ENCODE data around the gene RMND5B.
"Not testable (repeated sequence)": the region's sequence is repeated elsewhere in the genome, so short reads cannot be mapped to it uniquely, and the experiment has no call there.

The RMND5B gene

DNA sequence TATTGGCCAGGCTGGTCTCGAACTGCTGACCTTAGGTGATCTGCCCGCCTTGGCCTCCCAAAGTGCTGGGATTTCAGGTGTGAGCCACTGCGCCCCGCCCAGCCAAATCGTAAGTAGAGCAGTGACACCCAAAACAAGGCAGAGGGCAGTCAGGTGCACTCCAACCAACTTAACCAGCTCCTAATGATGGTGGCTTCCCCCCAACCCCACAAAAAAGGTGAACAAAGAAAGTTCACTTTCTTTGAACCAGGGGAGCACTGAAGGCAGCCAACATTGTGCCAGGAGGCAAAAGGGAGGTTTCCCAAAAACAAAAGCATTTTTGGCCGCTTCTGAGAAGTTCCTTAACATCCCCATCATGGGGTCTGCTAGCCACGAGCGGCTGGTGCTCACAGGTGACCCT is 46.8 kb downstream of the RMND5B start:
- no peak for DNase-seq

DNA sequence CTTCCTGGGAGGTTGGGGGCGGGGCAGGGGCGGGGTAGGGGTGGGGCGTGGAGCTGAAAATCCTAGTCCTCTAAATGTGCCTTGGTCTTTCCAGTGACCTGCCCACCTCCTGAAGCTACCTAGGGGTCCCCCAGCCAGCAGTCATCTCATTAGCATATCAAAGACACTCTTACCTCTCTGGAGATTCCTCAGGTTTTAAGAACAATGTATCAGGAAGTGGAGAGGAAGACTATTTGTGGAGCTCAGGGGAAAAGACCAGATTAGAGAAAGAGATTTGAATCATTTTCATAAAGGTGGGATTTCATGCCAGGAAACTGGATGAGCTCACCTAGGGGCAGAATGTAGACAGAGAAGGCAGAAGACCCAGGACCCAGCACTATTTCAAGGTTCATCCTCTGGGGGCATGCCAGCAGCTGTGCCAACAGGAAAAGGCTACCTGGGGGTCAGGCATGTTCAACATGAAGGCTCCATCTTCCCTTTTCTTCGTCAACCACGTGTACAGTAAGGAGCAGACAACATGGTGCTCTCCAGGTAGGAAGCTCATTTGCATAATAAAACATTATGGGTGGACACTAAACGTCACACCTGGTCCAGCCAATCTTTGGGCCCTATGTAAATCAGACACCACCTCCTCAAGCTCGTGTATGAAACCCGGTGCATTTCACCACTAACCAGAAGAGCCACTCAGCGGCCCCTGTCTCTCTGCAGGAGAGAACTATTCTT is 49.5 kb downstream of the RMND5B start:
- DNase-seq = no peak

DNA sequence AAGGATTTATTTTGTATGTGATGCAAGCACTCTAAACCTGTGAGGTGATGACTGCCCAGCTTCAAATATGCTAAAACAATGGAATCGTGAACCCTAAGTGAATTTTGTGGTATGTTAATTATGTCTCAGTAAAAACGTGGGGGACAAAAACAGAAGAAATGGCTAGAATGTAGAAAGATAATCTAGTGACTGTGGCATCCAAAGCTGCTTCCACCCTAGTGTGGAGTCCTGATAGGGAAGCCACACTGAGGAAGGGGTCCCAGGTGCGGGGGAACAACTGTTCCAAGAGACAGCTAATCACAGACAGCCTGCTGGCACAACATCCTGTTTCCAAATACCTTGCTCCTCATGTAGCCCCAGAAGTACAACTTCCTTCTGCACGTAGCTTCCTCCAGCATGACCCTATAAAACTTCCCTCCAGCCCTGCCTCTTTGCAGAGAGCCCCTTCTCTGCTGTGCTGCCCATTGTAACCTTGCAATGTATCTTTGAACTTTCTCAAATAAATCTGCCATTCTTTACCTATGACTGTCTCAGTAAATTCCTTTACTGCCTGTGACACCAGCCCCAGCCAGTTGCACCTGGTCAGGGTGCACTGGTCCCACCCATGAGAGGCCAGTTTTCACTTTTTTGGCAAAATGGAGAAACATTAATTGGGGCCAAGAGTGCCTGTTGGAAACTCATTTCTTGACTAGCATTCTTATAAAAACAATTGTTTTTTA is 51.5 kb downstream of the RMND5B start:
- no peak for DNase-seq

DNA sequence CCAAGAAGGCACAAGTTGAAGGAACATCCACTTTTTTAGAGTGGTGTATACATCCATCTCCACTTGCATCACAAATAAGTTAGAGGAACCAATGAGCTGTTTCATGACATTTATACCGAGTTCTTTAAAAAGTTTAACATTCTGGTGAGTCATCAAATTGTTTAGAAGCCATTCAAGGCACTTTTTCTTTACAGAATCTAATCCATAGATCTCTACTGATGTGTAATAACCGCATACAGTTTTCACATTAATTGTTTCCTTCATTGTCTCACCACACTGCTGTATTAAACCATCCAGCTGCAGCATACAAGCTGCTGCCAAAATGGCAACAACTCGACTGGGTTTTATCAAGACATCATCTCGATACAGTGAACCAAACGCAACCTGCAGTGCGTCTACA is 55.6 kb downstream of the RMND5B start:
- DNase-seq = no peak

DNA sequence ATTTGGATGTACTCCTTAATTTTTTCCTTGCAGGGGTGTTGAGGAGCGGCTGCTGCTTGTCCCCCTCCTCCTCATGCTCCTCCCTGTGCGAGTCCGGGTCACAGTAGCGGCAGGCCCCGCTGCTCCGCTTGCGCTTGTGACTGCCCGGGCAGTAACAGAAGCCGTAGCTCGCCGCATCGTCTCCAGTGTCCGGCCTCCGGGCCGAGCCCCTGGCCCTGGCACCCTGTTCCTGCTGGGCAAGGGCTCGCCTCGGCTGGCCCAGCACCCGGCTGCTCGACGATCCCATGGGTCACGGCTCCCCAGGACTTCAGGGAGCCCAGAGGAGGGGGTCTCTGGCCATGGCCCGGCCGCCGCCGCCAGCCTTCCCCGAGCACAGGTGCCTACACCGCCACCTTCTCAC is 56.2 kb downstream of the RMND5B start, which contains the start of gene GMCL2:
Gene GMCL2 (minus strand): TSS at position 358 of the 400 bp plus-strand sequence. CDS start 72 bp downstream, at position 286.
- no peak for DNase-seq

DNA sequence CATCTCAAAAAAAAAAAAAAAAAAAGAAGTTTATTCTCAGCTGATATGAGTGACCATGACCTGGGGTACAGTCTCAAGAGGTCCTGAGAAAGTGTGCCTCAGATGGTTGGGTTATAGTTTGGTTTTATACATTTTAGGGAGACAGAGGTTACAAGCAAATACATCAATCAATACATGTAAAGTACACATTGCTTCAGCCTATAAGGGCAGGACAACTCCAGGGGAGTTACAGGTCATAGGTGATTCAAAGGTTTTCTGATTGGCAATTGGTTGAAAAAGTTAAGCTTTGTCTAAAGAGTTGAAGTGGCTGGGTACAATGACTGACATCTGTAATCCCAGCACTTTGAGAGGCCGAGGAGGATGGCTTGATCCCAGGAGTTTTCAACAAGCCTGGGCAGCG is 58.6 kb downstream of the RMND5B start:
- no peak for DNase-seq

DNA sequence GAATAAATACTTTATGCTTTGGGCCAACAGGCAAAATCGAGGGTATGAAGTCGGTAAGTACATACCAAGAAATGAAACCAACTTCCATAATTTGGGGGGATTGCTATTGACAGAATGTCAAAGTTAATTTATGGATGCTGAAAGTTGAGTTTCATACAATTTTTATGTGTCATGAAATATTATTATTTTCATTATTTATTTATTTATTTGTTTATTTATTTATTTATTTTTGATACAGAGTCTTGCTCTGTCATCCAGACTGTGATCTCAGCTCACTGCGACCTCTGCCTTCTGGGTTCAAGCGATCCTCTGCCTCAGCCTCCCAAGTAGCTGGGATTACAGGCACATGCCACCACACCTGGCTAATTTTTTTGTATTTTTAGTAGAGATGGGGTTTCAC is 60.8 kb downstream of the RMND5B start:
- DNase-seq = no peak

DNA sequence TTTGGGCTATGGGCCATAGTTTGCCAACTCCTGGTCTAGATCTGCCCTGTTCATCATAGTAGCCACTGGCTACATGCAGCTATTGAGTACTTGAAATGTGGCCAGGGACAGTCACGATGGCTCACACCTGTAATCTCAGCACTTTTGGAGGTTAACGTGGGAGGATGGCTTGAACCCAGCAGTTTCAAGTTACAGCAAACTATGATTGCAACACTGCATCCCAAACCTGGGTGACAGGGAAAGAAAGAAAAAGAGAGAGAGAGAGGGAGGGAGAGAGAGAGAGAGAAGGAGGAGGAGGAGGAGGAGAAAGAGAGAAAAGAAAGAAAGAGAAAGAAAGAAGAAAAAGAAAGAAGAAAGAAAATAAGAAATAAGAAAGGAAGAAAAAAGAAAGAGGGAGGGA is 61.4 kb downstream of the RMND5B start:
- DNase-seq = no peak

DNA sequence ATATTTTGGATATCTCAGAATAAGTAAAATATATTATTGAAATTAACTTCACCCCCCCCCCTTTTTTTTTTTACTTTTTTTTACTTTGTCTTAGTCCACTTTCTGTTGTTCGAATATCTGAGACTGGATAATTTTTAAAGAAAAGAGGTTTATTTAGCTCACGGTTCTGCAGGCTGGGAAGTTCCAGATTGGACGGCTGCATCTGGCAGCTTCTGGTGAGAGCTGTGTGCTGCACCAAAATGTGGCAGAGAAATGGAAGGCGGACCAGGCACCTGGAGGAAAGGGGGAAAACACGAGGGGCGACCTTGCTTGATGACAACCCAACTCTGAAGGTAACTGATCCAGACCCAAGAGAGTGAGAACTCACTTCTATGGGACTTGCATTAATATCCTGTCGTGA is 62.0 kb downstream of the RMND5B start:
- DNase-seq = no peak

DNA sequence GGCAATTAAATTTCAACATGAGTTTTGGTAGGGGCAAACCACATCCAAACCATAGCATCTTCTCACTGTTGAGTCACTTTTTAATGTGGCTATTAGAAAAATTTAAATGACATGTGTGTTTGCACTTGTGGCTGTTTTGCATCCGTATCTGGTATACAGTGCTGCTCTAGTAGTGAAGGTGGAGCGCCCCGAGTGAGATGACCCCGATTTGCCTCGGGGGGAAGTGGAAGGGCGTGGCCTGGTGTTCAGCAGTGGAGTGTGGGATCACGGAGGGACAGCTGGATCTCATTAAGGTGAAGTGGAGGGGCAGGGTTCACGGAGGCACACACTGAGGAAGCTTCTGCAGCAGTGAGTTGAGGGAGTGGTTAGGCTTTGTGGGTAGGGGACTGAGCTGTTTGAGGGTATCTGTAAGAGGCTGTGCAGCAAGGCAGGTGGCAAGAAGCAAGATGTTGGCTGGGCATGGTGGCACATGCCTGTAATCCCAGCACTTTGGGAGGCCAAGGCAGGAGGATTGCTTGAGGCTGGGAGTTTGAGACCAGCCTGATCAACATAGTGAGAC is 62.5 kb downstream of the RMND5B start:
- DNase-seq = no peak

DNA sequence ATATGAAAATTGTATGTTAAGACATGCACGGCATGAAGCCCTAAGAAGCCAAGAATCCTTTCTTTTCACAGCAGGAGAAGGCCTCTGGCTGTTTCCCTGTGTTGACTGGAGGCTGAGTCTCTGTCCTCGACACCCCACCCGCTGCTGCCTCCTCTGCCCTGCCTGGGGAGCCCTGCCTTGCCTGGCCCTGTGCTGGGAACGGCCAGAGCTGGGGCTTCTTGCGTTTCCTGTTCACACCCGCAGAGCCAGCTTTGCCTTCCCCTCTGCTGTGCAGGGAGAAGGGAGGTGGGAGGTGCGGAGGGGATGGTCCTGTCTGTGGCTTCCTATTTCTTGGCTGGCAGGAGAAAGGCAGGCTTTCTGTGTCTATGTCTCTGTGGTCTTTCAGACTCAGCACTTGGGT is 63.2 kb downstream of the RMND5B start:
- DNase-seq = no peak

DNA sequence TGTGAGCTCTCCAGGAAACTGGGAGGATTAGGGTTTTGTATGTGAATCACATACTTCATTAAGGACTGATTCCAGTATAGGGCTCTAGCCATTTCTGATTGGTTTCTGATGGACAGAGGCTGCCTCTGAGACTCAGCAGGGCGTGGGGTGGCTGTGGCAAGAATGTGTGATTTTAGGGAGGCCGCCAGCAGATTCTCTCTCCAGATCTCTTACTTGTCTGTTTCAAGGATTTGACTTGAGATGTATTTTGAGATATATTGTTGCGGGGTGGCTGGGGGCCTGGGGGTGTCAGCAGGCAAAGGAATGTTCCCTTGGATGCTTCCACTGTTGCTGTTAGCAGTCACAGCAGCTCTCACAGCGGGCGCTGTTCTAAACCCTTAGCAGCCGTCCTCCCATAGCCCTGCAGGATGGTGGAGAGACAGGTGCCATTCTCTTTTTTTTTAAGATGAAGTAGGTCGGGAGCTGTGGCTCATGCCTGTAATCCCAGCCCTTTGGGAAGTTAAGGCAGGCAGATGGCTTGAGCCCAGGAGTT is 65.5 kb downstream of the RMND5B start:
- DNase-seq = no peak

DNA sequence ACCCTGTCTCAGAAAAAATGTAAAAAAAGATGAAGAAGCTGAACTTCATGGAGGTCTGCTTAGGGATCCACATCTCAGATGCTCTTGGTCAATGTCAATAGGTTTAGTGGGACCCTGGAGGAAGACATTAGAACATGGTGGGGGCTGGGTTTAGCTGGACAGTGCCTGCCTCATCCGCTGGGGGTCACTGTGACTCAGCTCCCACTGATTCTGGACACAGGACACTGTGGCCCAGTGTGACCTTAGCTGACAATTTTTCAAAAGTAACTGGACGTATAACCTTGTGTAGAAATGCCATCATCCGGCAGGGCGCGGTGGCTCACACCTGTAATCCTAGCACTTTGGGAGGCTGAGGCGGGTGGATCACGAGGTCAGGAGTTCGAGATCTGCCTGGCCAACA is 66.2 kb downstream of the RMND5B start:
- no peak for DNase-seq

DNA sequence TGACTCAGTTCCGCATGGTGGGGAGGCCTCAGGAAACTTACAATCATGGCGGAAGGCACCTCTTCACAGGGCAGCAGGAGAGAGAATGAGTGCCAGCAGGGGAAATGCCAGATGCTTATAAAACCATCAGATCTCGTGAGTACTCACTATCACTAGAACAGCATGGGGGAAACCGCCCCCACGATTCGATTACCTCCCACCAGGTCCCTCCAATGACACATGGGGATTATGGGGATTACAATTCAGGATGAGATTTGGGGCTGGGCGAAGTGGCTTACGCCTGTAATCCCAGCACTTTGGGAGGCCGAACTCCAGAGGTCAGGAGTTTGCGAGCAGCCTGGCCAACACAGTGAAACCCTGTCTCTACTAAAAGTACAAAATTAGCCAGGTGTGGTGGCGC is 67.3 kb downstream of the RMND5B start:
- not testable (repeated sequence) for DNase-seq

DNA sequence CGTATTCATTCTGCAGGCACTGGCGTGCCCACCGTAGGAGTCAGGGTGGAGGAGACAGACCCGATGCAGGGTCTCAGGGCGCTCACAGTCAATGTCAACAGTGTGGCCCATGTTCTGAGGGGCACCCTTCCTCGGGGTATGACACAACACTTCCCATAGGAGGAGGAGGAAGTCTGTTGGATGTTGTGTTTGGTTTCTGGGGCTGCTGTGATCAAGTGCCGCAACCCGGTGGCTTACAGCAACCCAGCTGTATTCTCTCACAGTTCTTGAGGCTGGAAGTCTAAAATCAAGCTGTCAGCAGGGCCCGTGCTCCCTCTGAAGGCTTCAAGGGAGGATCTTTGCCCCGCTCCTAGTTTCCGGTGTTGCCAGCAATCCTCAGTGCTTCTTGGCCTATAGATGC is 67.9 kb downstream of the RMND5B start:
- no peak for DNase-seq

DNA sequence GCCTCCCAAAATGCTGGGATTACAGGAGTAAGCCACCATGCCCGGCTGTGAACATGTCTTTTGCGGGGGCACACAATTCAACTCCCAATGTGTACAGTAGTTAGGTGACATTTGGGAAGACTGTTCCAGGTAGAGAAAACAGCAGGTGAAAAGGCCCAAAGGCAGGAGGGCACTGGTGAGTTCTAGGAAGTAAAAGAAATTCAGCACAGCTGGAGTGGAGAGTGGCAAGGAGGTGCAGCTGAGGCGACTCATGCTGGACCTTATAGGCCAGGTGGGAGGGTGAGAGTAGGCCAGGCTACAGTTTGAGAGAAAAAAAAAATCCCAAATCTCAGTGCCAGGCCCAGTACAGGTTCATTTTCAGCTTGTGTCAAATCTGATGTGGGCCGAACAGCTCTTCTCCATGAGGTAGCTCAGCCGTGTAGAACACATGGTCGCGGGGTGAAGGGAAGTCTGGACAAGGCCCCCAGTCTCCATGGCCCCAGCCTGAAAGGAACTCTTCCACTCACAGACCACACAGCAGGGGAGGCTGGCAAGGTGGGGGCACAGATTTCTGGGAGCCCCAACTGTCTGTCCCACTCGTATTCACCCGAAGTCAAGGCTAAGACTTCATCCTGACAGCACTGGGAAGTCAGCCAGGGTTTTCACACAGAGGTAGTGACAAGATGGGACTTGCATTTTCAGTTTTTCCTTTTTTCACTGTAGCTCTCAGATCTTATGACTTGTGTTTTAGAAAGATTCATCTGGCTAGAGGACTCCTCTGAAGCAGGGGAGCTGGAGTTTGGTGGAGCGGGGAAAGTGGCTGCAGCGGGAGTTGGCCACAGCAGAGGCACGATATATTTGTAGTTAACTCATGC is 69.0 kb downstream of the RMND5B start:
- no peak for DNase-seq
